H1 (cell line): Measurements from ENCODE around the gene RHOXF2B. TPM values are rescaled to one million over a fixed set of nuclear protein-coding genes. Genes with fewer than 3 reads are reported as not detected.

Experiments
- CTCF ChIA-PET: fragments of 300-600 bp; sonication (Branson Sonifier 250); formaldehyde crosslinking; loops from one replicate; lab custom pipeline; 2021; ENCODE audit not compliant: partially characterized antibody; lab: Charles Lee
- POLR2A ChIA-PET: fragments of 300-600 bp; sonication (Branson Sonifier 250); formaldehyde crosslinking; loops from one replicate; lab custom pipeline; 2021; ENCODE audit warnings: inconsistent platforms; ENCODE audit not compliant: partially characterized antibody; lab: Charles Lee
- DNase-seq, 2 experiments: peaks; one replicate each; pipeline versions ENCODE4 v3.0.0 to v3.0.0-alpha.2; 2010 to 2022; ENCODE audit warnings: low spot score in 2 of 2, low read depth in 1 of 2, mixed read lengths in 1 of 2
- FAIRE-seq: peaks from 2 replicates; lab custom pipeline; 2011; peaks lifted over from hg19 to GRCh38; lab: Jason Lieb, UNC
- H2AFZ ChIP-seq: 2 replicates; pipeline ENCODE4 v1.8.1; 2012; ENCODE audit warnings: low read length, inconsistent platforms
- H2AK5ac ChIP-seq: 2 replicates; pipeline ENCODE4 v1.6.1; 2013; ENCODE audit warnings: low read depth, low read length
- H2BK120ac ChIP-seq: replicated peaks from 2 replicates; pipeline ENCODE3; 2013; ENCODE audit warnings: low read depth, low read length, inconsistent platforms
- H2BK12ac ChIP-seq: 2 replicates; pipeline ENCODE4 v1.6.1; 2013; ENCODE audit warnings: low read depth, low read length
- H2BK15ac ChIP-seq: 2 replicates; pipeline ENCODE4 v1.6.1; 2013; ENCODE audit warnings: low read length
- H2BK20ac ChIP-seq: 2 replicates; pipeline ENCODE4 v1.6.1; 2013; ENCODE audit warnings: low read length
- H2BK5ac ChIP-seq: 2 replicates; pipeline ENCODE4 v1.6.1; 2013; ENCODE audit warnings: low read depth, low read length
- H3K14ac ChIP-seq: 2 replicates; pipeline ENCODE4 v1.6.1; 2013; ENCODE audit warnings: inconsistent platforms; ENCODE audit not compliant: insufficient read length
- H3K18ac ChIP-seq: 2 replicates; pipeline ENCODE4 v1.6.1; 2013; ENCODE audit warnings: low read length; ENCODE audit errors: extremely low read depth
- H3K23ac ChIP-seq: 2 replicates; pipeline ENCODE4 v1.6.1; 2013; ENCODE audit warnings: inconsistent platforms; ENCODE audit not compliant: insufficient read length
- H3K23me2 ChIP-seq: 2 replicates; pipeline ENCODE4 v1.6.1; 2013; ENCODE audit warnings: low read depth, low read length
- H3K27ac ChIP-seq: 2 replicates; pipeline ENCODE4 v1.6.1; 2011; ENCODE audit warnings: low read depth, low read length, inconsistent platforms
- H3K27me3 ChIP-seq, 4 experiments: replicated peaks in 1 of 4; 1 replicate in 1 of 4; 2 replicates in 3 of 4; pipeline versions ENCODE4 v1.6.1 to v1.8.1; 2011 to 2013; ENCODE audit warnings: low read length in 3 of 4, mild to moderate bottlenecking in 3 of 4, inconsistent platforms in 2 of 4, mixed read lengths in 2 of 4, moderate library complexity in 1 of 4; ENCODE audit not compliant: control insufficient read depth in 3 of 4, insufficient read depth in 3 of 4; ENCODE audit errors: extremely low read depth in 1 of 4
- H3K36me3 ChIP-seq, 4 experiments: 2 replicates each; pipeline versions ENCODE4 v1.6.1 to v1.8.1; 2011 to 2013; ENCODE audit warnings: mild to moderate bottlenecking in 4 of 4, low read length in 3 of 4, moderate library complexity in 2 of 4, control low read depth in 1 of 4, inconsistent platforms in 1 of 4; ENCODE audit not compliant: insufficient read depth in 4 of 4, control insufficient read depth in 2 of 4
- H3K4ac ChIP-seq: replicated peaks from 2 replicates; pipeline ENCODE3; 2013; ENCODE audit warnings: low read length, low read depth, mixed read lengths, inconsistent platforms; ENCODE audit not compliant: insufficient read length
- H3K4me1 ChIP-seq, 4 experiments: replicated peaks in 1 of 4; 1 replicate in 1 of 4; 2 replicates in 3 of 4; pipeline versions ENCODE4 v1.6.1 to v1.8.1; 2011 to 2013; ENCODE audit warnings: low read length in 3 of 4, inconsistent platforms in 2 of 4, mixed read lengths in 1 of 4; ENCODE audit not compliant: insufficient read depth in 4 of 4, control insufficient read depth in 3 of 4
- H3K4me2 ChIP-seq, 2 experiments: 2 replicates each; pipeline versions ENCODE4 v1.6.1 to v1.8.1; 2011 to 2013; ENCODE audit warnings: low read depth in 2 of 2, low read length in 2 of 2, control low read depth in 1 of 2, inconsistent platforms in 1 of 2, mild to moderate bottlenecking in 1 of 2; ENCODE audit not compliant: insufficient read depth in 1 of 2
- H3K4me3 ChIP-seq, 4 experiments: fragments of 200-600, 300-600 bp in 1 of 4; sonication (generic), shearing (Covaris generic), sonication (Bioruptor Twin) in 1 of 4; 2 replicates each; pipeline versions ENCODE4 v1.5.1 to v1.8.1; 2011 to 2016; ENCODE audit warnings: low read length in 4 of 4, low read depth in 3 of 4, control low read depth in 2 of 4, inconsistent platforms in 2 of 4, mild to moderate bottlenecking in 2 of 4, mixed read lengths in 1 of 4, moderate library complexity in 1 of 4; ENCODE audit not compliant: insufficient read depth in 2 of 4; ENCODE audit errors: extremely low read depth in 1 of 4
- H3K56ac ChIP-seq: replicated peaks from 2 replicates; pipeline ENCODE3; 2013; ENCODE audit warnings: low read depth, mild to moderate bottlenecking, mixed read lengths, low read length, inconsistent platforms; ENCODE audit not compliant: insufficient read length
- H3K79me1 ChIP-seq: 2 replicates; pipeline ENCODE4 v1.6.1; 2013; ENCODE audit warnings: low read depth, low read length, control low read depth
- H3K79me2 ChIP-seq, 2 experiments: 2 replicates each; pipeline versions ENCODE4 v1.6.1 to v1.8.1; 2012 to 2013; ENCODE audit warnings: low read length in 2 of 2, mild to moderate bottlenecking in 2 of 2, inconsistent platforms in 1 of 2; ENCODE audit not compliant: insufficient read depth in 2 of 2, control insufficient read depth in 1 of 2
- H3K9ac ChIP-seq, 4 experiments: replicated peaks in 1 of 4; 1 replicate in 1 of 4; 2 replicates in 3 of 4; pipeline versions ENCODE4 v1.6.1 to v1.8.1; 2011 to 2013; ENCODE audit warnings: low read depth in 3 of 4, low read length in 3 of 4, control low read depth in 2 of 4, mild to moderate bottlenecking in 2 of 4, moderate library complexity in 2 of 4, inconsistent platforms in 1 of 4; ENCODE audit errors: extremely low read depth in 1 of 4
- H3K9me3 ChIP-seq, 2 experiments: 2 replicates each; pipeline versions ENCODE4 v1.6.1 to v1.8.1; 2012 to 2013; ENCODE audit warnings: mild to moderate bottlenecking in 2 of 2, moderate library complexity in 2 of 2, control low read depth in 1 of 2, inconsistent platforms in 1 of 2, low read depth in 1 of 2, low read length in 1 of 2, mixed read lengths in 1 of 2; ENCODE audit not compliant: insufficient read depth in 2 of 2
- H4K20me1 ChIP-seq, 2 experiments: replicated peaks in 1 of 2; 2 replicates each; pipeline versions ENCODE3 to v1.8.1; 2011 to 2013; ENCODE audit warnings: inconsistent platforms in 2 of 2, low read length in 2 of 2, mild to moderate bottlenecking in 1 of 2; ENCODE audit not compliant: insufficient read depth in 2 of 2, control insufficient read depth in 1 of 2
- H4K5ac ChIP-seq: 2 replicates; pipeline ENCODE4 v1.6.1; 2013; ENCODE audit warnings: low read length, low read depth, mixed read lengths, inconsistent platforms; ENCODE audit not compliant: insufficient read length
- H4K8ac ChIP-seq: 2 replicates; pipeline ENCODE4 v1.8.0; 2013; ENCODE audit warnings: mild to moderate bottlenecking, moderate library complexity, low read length, inconsistent platforms; ENCODE audit not compliant: insufficient read depth; ENCODE audit errors: extremely low read depth
- H4K91ac ChIP-seq: replicated peaks from 2 replicates; pipeline ENCODE3; 2013; ENCODE audit warnings: low read length, mixed read lengths, inconsistent platforms; ENCODE audit not compliant: insufficient read length
- BACH1 ChIP-seq: IDR thresholded peaks from 2 replicates; pipeline ENCODE4 v1.6.1; 2012; ENCODE audit warnings: low read length, improper control_type of control experiment
- CHD2 ChIP-seq: IDR thresholded peaks from 2 replicates; pipeline ENCODE4 v1.6.1; 2012; ENCODE audit warnings: low read length, improper control_type of control experiment
- FOSL1 ChIP-seq: IDR thresholded peaks from 2 replicates; pipeline ENCODE4 v1.6.1; 2011; ENCODE audit warnings: mild to moderate bottlenecking, low read depth, low read length, moderate library complexity; ENCODE audit not compliant: insufficient read depth
- GABPA ChIP-seq: IDR thresholded peaks from 2 replicates; pipeline ENCODE4 v1.6.1; 2011; ENCODE audit warnings: mild to moderate bottlenecking, low read length, moderate library complexity, borderline replicate concordance; ENCODE audit not compliant: insufficient read depth
- JUN ChIP-seq: IDR thresholded peaks from 2 replicates; pipeline ENCODE4 v1.6.1; 2011; ENCODE audit warnings: low read depth, mild to moderate bottlenecking, improper control_type of control experiment, low read length
- JUND ChIP-seq: IDR thresholded peaks from 2 replicates; pipeline ENCODE4 v1.6.1; 2011; ENCODE audit warnings: mild to moderate bottlenecking, improper control_type of control experiment, low read length
- MAFK ChIP-seq: IDR thresholded peaks from 2 replicates; pipeline ENCODE4 v1.6.1; 2012; ENCODE audit warnings: low read depth, mild to moderate bottlenecking, improper control_type of control experiment, low read length
- POLR2A ChIP-seq, 2 experiments: IDR thresholded peaks; 1 replicate in 1 of 2; 2 replicates in 1 of 2; pipeline ENCODE4 v1.6.1; 2011; ENCODE audit warnings: low read depth in 2 of 2, low read length in 2 of 2, mild to moderate bottlenecking in 2 of 2; ENCODE audit errors: control extremely low read depth in 1 of 2
- POLR2AphosphoS5 ChIP-seq: IDR thresholded peaks from 2 replicates; pipeline ENCODE4 v1.6.1; 2011; ENCODE audit warnings: low read depth, low read length
- POU5F1 ChIP-seq: IDR thresholded peaks from 2 replicates; pipeline ENCODE4 v1.6.1; 2011; ENCODE audit warnings: low read depth, mild to moderate bottlenecking, low read length, moderate library complexity
- RNF2 ChIP-seq: fragments of 200-900, 300-1000 bp; sonication (generic); IDR thresholded peaks from 2 replicates; pipeline ENCODE4 v1.7.1; 2016; ENCODE audit warnings: borderline replicate concordance, low read depth, mild to moderate bottlenecking, antibody characterized with exemption, low read length; ENCODE audit not compliant: poor library complexity, severe bottlenecking; ENCODE audit errors: missing control alignments
- RXRA ChIP-seq: IDR thresholded peaks from 2 replicates; pipeline ENCODE4 v1.6.1; 2011; ENCODE audit warnings: low read depth, mild to moderate bottlenecking, low read length, moderate library complexity; ENCODE audit not compliant: insufficient read depth
- SP4 ChIP-seq: IDR thresholded peaks from 2 replicates; pipeline ENCODE4 v1.6.1; 2012; ENCODE audit warnings: low read length, inconsistent platforms
- TAF1 ChIP-seq: IDR thresholded peaks from 2 replicates; pipeline ENCODE4 v1.6.1; 2011; ENCODE audit warnings: mild to moderate bottlenecking, low read depth, low read length
- ZNF274 ChIP-seq: IDR thresholded peaks from 2 replicates; pipeline ENCODE4 v1.7.0; 2012; ENCODE audit warnings: low read length, borderline replicate concordance; ENCODE audit errors: extremely low read depth
- WGBS, 2 experiments: shearing (Covaris generic) in 1 of 2; methylation state at CpG; one replicate each; pipeline versions ENCODE4 v1.1.6 to v1.1.7; 2013 to 2015; ENCODE audit warnings: low lambda C conversion rate in 2 of 2, mixed read lengths in 2 of 2, inconsistent platforms in 1 of 2, low coverage in 1 of 2, missing lambda C conversion rate in 1 of 2; ENCODE audit not compliant: insufficient replicate concordance in 2 of 2, insufficient coverage in 1 of 2, insufficient read length in 1 of 2; ENCODE audit errors: extremely low coverage in 1 of 2, missing lambda C conversion rate in 1 of 2; 5-methylcytosine and 5-hydroxymethylcytosine counted together
- polyA plus RNA-seq, 7 experiments: library from polyadenylated mRNA; depleted of rRNA in 3 of 7; stranded (reverse) in 5 of 7; unstranded in 2 of 7; fragments of >200 nt in 5 of 7; fragments of 200-250 nt in 2 of 7; gene quantifications; 1 replicate in 5 of 7; 2 replicates in 1 of 7; 4 replicates in 1 of 7; pipeline versions ENCODE4 v1.2.1 to v1.2.3, GENCODE V29; 2011 to 2013; ENCODE audit warnings: missing spikeins in 2 of 7, mixed read lengths in 2 of 7
- total RNA-seq: library from RNA; stranded (reverse); fragmentation: NEBNext Ultra II Directional; extraction: Animal tissue kit (Norgen Biotek cat#: 25700); gene quantifications from 2 replicates; pipeline ENCODE4 v1.2.1, GENCODE V29; 2021

The RHOXF2B gene
- total and polyA plus RNA-seq, 2 of the 8 experiments (the other 6 are each of a cell fraction or from before 2014, with no cell fraction given), result not detected

DNA sequence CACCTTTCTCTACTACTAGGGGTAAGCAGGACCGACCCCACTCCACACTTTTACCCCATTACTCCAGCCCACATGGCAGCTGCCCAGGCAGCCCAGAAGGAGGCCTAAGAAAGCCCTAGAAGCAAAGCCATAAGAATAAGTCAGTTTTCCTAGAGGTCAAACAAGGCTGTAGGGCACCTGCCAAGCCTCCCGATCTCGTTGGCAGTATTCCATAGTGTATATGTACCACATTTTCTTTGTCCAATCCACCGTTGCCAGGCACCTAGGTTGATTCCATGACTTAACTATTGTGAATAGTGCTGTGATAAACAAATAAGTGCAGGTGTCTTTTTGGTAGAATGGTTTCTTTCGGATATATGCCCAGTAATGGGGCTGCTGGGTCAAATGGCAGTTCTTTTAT is 54.2 kb downstream of the RHOXF2B start:
- peaks cover 0 to 4% (median 0%) of the 10 kb centered on the region in 4 experiments; a peak in 4 of 7 replicates for H3K27me3 ChIP-seq
- H3K4me2 ChIP-seq, result no peak overlapping the region
- H4K8ac ChIP-seq, result no peak overlapping the region
- H2AFZ ChIP-seq, result no peak overlapping the region
- H4K91ac ChIP-seq, result no peak overlapping the region
- no peak overlapping the region for H3K9ac ChIP-seq
- H3K36me3 ChIP-seq, result no peaks in the 10 kb centered on the region
- ChIA-PET CTCF (no interaction called here), POLR2A (no interaction called here)
- H3K23me2 ChIP-seq, result no peaks in the 10 kb centered on the region
- no peaks in the 10 kb centered on the region for H3K79me2 ChIP-seq
- DNase-seq (no peak), FAIRE-seq (no peak)
- no peak overlapping the region for H2BK20ac ChIP-seq
- H3K18ac ChIP-seq, result no peak overlapping the region
- no peak overlapping the region for H3K4me3 ChIP-seq
- no peak overlapping the region for H2AK5ac ChIP-seq
- no peak overlapping the region for H2BK5ac ChIP-seq
- no peak overlapping the region for H2BK120ac ChIP-seq
- H2BK15ac ChIP-seq, result no peak overlapping the region
- no peaks in the 10 kb centered on the region for H3K4me1 ChIP-seq
- no peak overlapping the region for H2BK12ac ChIP-seq
- 82% methylated on average over 4 of the region's 5 CpGs; no CpG with 5 or more reads in 1 of the 2 experiments for WGBS, 2 experiments
- H3K9me3 ChIP-seq, result no peaks in the 10 kb centered on the region; a peak in 1 of 4 replicates
- H4K5ac ChIP-seq, result no peak overlapping the region
- H3K79me1 ChIP-seq, result no peaks in the 10 kb centered on the region
- H3K56ac ChIP-seq, result no peak overlapping the region
- no peaks in the 10 kb centered on the region for H4K20me1 ChIP-seq
- no peak overlapping the region for H3K4ac ChIP-seq
- no peak overlapping the region for H3K14ac ChIP-seq
- no peak overlapping the region for H3K23ac ChIP-seq
- H3K27ac ChIP-seq, result no peak overlapping the region
- TF ChIP-seq POLR2A (IDR thresholded peaks at IDR 0.05; ENCODE audit: control extremely low read depth in 1 of 2, low read depth in 2 of 2, low read length in 2 of 2) (no peak), MAFK (no peak), ZNF274 (no peak), CHD2 (no peak), POLR2AphosphoS5 (no peak), GABPA (no peak), RXRA (no peak), TAF1 (no peak), FOSL1 (no peak), BACH1 (no peak), POU5F1 (no peak), SP4 (no peak), JUND (no peak), JUN (no peak), RNF2 (no peak)
